IMR-90 (cell line): ENCODE results near the gene AFG1L. TPM values are rescaled to one million over a fixed set of nuclear protein-coding genes. Genes with fewer than 3 reads are reported as not detected.

Experiments used
- ATAC-seq: fragments of 200-7000 bp; cut with Tn5 transposase; 2 replicates; pipeline ENCODE4 v1.9.1; 2020; ENCODE audit warnings: low read depth, mild to moderate bottlenecking, moderate library complexity
- BruUV-seq: library from RNA; stranded (reverse); fragments of 400-500 nt; replicated peaks from 2 replicates; lab custom pipeline; 2021; lab: Mats Ljungman, UMichigan
- CTCF ChIA-PET: fragments of 300-600 bp; formaldehyde crosslinking; extraction: SDS; loops from one replicate; lab custom pipeline; 2021; ENCODE audit warnings: antibody characterized with exemption; lab: Yijun Ruan, JAX
- POLR2A ChIA-PET: fragments of 300-600 bp; sonication (Branson Sonifier 250); formaldehyde crosslinking; loops from one replicate; lab custom pipeline; 2022; ENCODE audit warnings: antibody characterized with exemption; ENCODE audit not compliant: unreplicated experiment; lab: Charles Lee
- DNase-seq: peaks from one replicate; pipeline ENCODE4 v3.0.0; 2013
- H2AFZ ChIP-seq: replicated peaks from 2 replicates; pipeline ENCODE3; 2013; ENCODE audit warnings: low read length, mild to moderate bottlenecking; ENCODE audit not compliant: poor library complexity
- H2AK5ac ChIP-seq: 2 replicates; pipeline ENCODE4 v1.6.1; 2013; ENCODE audit warnings: low read depth, low read length, inconsistent platforms
- H2AK9ac ChIP-seq: replicated peaks from 2 replicates; pipeline ENCODE3; 2013; ENCODE audit warnings: mild to moderate bottlenecking, low read depth, low read length, moderate library complexity; ENCODE audit not compliant: poor library complexity
- H2BK120ac ChIP-seq: 2 replicates; pipeline ENCODE4 v1.6.1; 2013; ENCODE audit warnings: low read depth, low read length, inconsistent platforms
- H2BK15ac ChIP-seq: 3 replicates; pipeline ENCODE4 v1.6.1; 2013; ENCODE audit warnings: low read depth, low read length, inconsistent platforms
- H2BK20ac ChIP-seq: 2 replicates; pipeline ENCODE4 v1.6.1; 2013; ENCODE audit warnings: low read depth, mild to moderate bottlenecking, inconsistent platforms, low read length, moderate library complexity
- H2BK5ac ChIP-seq: 2 replicates; pipeline ENCODE4 v1.6.1; 2013; ENCODE audit warnings: mild to moderate bottlenecking, low read depth, low read length, inconsistent platforms; ENCODE audit not compliant: poor library complexity, severe bottlenecking
- H3K14ac ChIP-seq: replicated peaks from 2 replicates; pipeline ENCODE4 v1.6.1; 2013; ENCODE audit warnings: low read depth, low read length, inconsistent platforms
- H3K18ac ChIP-seq: 2 replicates; pipeline ENCODE4 v1.6.1; 2013; ENCODE audit warnings: low read depth, low read length, control low read depth
- H3K23ac ChIP-seq: 2 replicates; pipeline ENCODE4 v1.6.1; 2013; ENCODE audit warnings: low read depth, low read length, inconsistent platforms
- H3K27ac ChIP-seq: 2 replicates; pipeline ENCODE4 v1.5.1; 2013; ENCODE audit warnings: mild to moderate bottlenecking, control low read depth, low read length; ENCODE audit not compliant: insufficient read depth
- H3K27me3 ChIP-seq: 2 replicates; pipeline ENCODE4 v1.6.1; 2013; ENCODE audit warnings: low read length; ENCODE audit not compliant: control insufficient read depth, insufficient read depth
- H3K36me3 ChIP-seq: 2 replicates; pipeline ENCODE4 v1.6.1; 2013; ENCODE audit warnings: low read length, mixed read lengths; ENCODE audit not compliant: control insufficient read depth, insufficient read depth
- H3K4ac ChIP-seq: 2 replicates; pipeline ENCODE4 v1.6.1; 2013; ENCODE audit warnings: low read depth, low read length, inconsistent platforms
- H3K4me1 ChIP-seq: 2 replicates; pipeline ENCODE4 v1.6.1; 2013; ENCODE audit warnings: low read length, mixed read lengths; ENCODE audit not compliant: control insufficient read depth, insufficient read depth
- H3K4me2 ChIP-seq: 2 replicates; pipeline ENCODE4 v1.6.1; 2013; ENCODE audit warnings: low read depth, mild to moderate bottlenecking, control low read depth, low read length, moderate library complexity
- H3K4me3 ChIP-seq: 2 replicates; pipeline ENCODE4 v1.5.1; 2013; ENCODE audit warnings: low read depth, mild to moderate bottlenecking, control low read depth, low read length, moderate library complexity; ENCODE audit not compliant: insufficient read depth
- H3K56ac ChIP-seq: 2 replicates; pipeline ENCODE4 v1.6.1; 2013; ENCODE audit warnings: low read length, inconsistent platforms; ENCODE audit not compliant: insufficient read depth; ENCODE audit errors: extremely low read depth
- H3K79me1 ChIP-seq, 2 experiments: 2 replicates each; pipeline ENCODE4 v1.6.1; 2013; ENCODE audit warnings: low read length in 2 of 2, inconsistent platforms in 1 of 2, low read depth in 1 of 2
- H3K9ac ChIP-seq: 2 replicates; pipeline ENCODE4 v1.6.1; 2013; ENCODE audit warnings: low read depth, low read length, control low read depth
- H3K9me1 ChIP-seq: 2 replicates; pipeline ENCODE4 v1.6.1; 2013; ENCODE audit warnings: low read length, inconsistent platforms; ENCODE audit not compliant: insufficient read depth
- H3K9me3 ChIP-seq: 2 replicates; pipeline ENCODE4 v1.6.1; 2013; ENCODE audit warnings: low read length; ENCODE audit not compliant: control insufficient read depth, insufficient read depth
- H4K20me1 ChIP-seq: 2 replicates; pipeline ENCODE4 v1.6.1; 2013; ENCODE audit warnings: low read length, inconsistent platforms; ENCODE audit not compliant: insufficient read depth
- H4K5ac ChIP-seq: 2 replicates; pipeline ENCODE4 v1.6.1; 2013; ENCODE audit warnings: mild to moderate bottlenecking, low read depth, low read length, control low read depth
- H4K8ac ChIP-seq, 2 experiments: 2 replicates each; pipeline ENCODE4 v1.6.1; 2013; ENCODE audit warnings: low read depth in 2 of 2, low read length in 2 of 2, control low read depth in 1 of 2, inconsistent platforms in 1 of 2
- H4K91ac ChIP-seq: 2 replicates; pipeline ENCODE4 v1.6.1; 2013; ENCODE audit warnings: low read depth, low read length, inconsistent platforms; ENCODE audit not compliant: insufficient read depth
- BHLHE40 ChIP-seq: fragments of 150-350 bp; IDR thresholded peaks from 2 replicates; pipeline ENCODE4 v1.6.1; 2016; ENCODE audit warnings: mild to moderate bottlenecking, low read depth, low read length
- CEBPB ChIP-seq: IDR thresholded peaks from 2 replicates; pipeline ENCODE4 v1.6.1; 2012; ENCODE audit warnings: low read depth, low read length, improper control_type of control experiment
- CHD1 ChIP-seq: IDR thresholded peaks from 2 replicates; pipeline ENCODE4 v1.6.1; 2012; ENCODE audit warnings: low read depth, low read length, improper control_type of control experiment
- ELK1 ChIP-seq: fragments of 150-350 bp; IDR thresholded peaks from 2 replicates; pipeline ENCODE4 v1.6.1; 2016; ENCODE audit warnings: low read depth, mild to moderate bottlenecking, low read length, moderate library complexity, borderline replicate concordance
- FOS ChIP-seq: fragments of 150-350 bp; IDR thresholded peaks from 2 replicates; pipeline ENCODE4 v1.6.1; 2016; ENCODE audit warnings: low read depth, low read length
- MAFK ChIP-seq: IDR thresholded peaks from 2 replicates; pipeline ENCODE4 v1.6.1; 2012; ENCODE audit warnings: low read depth, low read length, improper control_type of control experiment
- MAZ ChIP-seq: IDR thresholded peaks from 2 replicates; pipeline ENCODE4 v1.6.1; 2012; ENCODE audit warnings: low read depth, mild to moderate bottlenecking, low read length, improper control_type of control experiment, moderate library complexity, borderline replicate concordance
- MXI1 ChIP-seq: IDR thresholded peaks from 2 replicates; pipeline ENCODE4 v1.6.1; 2012; ENCODE audit warnings: low read depth, mild to moderate bottlenecking, low read length, moderate library complexity, borderline replicate concordance
- NFE2L2 ChIP-seq: fragments of 150-350 bp; IDR thresholded peaks from 2 replicates; pipeline ENCODE4 v1.6.1; 2016; ENCODE audit warnings: low read depth, mild to moderate bottlenecking, low read length
- POLR2A ChIP-seq: IDR thresholded peaks from 2 replicates; pipeline ENCODE4 v1.6.1; 2012; ENCODE audit warnings: mild to moderate bottlenecking, low read depth, low read length
- RAD21 ChIP-seq: IDR thresholded peaks from 2 replicates; pipeline ENCODE4 v1.6.1; 2012; ENCODE audit warnings: low read length, improper control_type of control experiment
- RCOR1 ChIP-seq: IDR thresholded peaks from 2 replicates; pipeline ENCODE4 v1.6.1; 2012; ENCODE audit warnings: mild to moderate bottlenecking, low read length, improper control_type of control experiment; ENCODE audit not compliant: insufficient replicate concordance
- RFX5 ChIP-seq: IDR thresholded peaks from 2 replicates; pipeline ENCODE4 v1.8.0; 2012; ENCODE audit warnings: low read depth, mild to moderate bottlenecking, low read length, moderate library complexity
- SMC3 ChIP-seq: fragments of 150-350 bp; IDR thresholded peaks from 2 replicates; pipeline ENCODE4 v1.6.1; 2016; ENCODE audit warnings: low read depth, mild to moderate bottlenecking, antibody characterized with exemption, low read length, moderate library complexity
- USF2 ChIP-seq: fragments of 150-350 bp; IDR thresholded peaks from 2 replicates; pipeline ENCODE4 v1.6.1; 2017; ENCODE audit warnings: mild to moderate bottlenecking, antibody characterized with exemption, low read length, low read depth
- WGBS, 2 experiments: methylation state at CpG; one replicate each; pipeline versions ENCODE4 v1.1.5 to v1.1.7; 2013; ENCODE audit warnings: missing lambda C conversion rate in 2 of 2; ENCODE audit not compliant: insufficient read length in 1 of 2; ENCODE audit errors: extremely low coverage in 2 of 2; 5-methylcytosine and 5-hydroxymethylcytosine counted together
- dilution Hi-C: fragments of 300-500 bp; cut with HindIII; formaldehyde crosslinking; loops from one replicate; pipeline ENCODE4 v1.14.3; 2018; ENCODE audit warnings: low sequenced_read_pairs; ENCODE audit not compliant: unreplicated experiment
- in situ Hi-C: fragments of 300-500 bp; cut with MboI; formaldehyde crosslinking; loops from 3 replicates; pipeline ENCODE4 v1.14.3; 2019; ENCODE audit warnings: low sequenced_read_pairs, inconsistent platforms, mixed read lengths
- intact Hi-C: fragments of 100-400 bp; cut with micrococcal nuclease; formaldehyde crosslinking; loops from 2 replicates; pipeline ENCODE4 v1.10.0; 2022
- polyA plus RNA-seq, 3 experiments: library from polyadenylated mRNA; depleted of rRNA; stranded (reverse); fragments of >200 nt; gene quantifications; 2 replicates each; pipeline ENCODE4 v1.2.3, GENCODE V29; 2012; ENCODE audit warnings: low replicate concordance in 1 of 3
- total RNA-seq: library from RNA; depleted of rRNA; stranded (reverse); fragments of >200 nt; gene quantifications from 2 replicates; pipeline ENCODE4 v1.2.3, GENCODE V29; 2012
- TF ChIP-seq, protein P1 (sequence below): conservative IDR thresholded peaks from 2 replicates; pipeline ENCODE4 v1.5.1; 2012; ENCODE audit warnings: mild to moderate bottlenecking, low read depth, low read length, improper control_type of control experiment

Gene AFG1L
- total and polyA plus RNA-seq, 2 of the 4 experiments (the other 2 are of a cell fraction) = 1.0 to 2.0 TPM

DNA sequence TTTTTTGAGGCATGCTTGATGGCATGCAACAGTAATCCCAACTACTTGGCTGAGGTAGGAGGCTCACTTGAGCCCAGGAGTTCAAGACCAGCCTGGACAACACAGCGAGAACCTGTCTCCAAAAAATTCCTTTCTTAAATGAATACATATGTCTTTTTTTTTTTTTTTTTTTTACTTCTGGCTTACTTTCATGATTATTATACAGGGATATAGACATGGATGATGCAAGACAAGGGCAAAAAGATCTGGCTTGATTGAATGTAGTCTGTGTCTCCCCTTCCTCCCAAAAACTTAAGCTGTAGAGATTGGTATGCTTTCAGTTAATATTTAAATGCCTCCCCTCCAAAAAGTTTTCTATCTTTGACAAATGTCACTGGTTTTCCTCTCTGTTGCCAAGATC lies 41.6 kb upstream of the AFG1L start:
- Histone ChIP-seq H2AK5ac (no peak overlapping the region), H3K4me3 (no peak overlapping the region), H2AFZ (no peak overlapping the region), H2AK9ac (no peak overlapping the region), H3K4me1 (no peaks in the 10 kb centered on the region), H4K8ac (no peak overlapping the region), H3K79me1 (peaks cover 24 to 63% of the 10 kb centered on the region in 2 experiments), H3K9ac (no peak overlapping the region), H3K27ac (no peak overlapping the region), H3K9me3 (no peaks in the 10 kb centered on the region), H3K18ac (no peak overlapping the region), H2BK5ac (no peak overlapping the region), H4K20me1 (peaks cover 56% of the 10 kb centered on the region), H3K36me3 (peaks cover 1% of the 10 kb centered on the region), H2BK15ac (no peak overlapping the region), H4K5ac (no peak overlapping the region), H3K4ac (no peak overlapping the region), H2BK20ac (no peak overlapping the region), H3K27me3 (no peaks in the 10 kb centered on the region), H2BK120ac (no peak overlapping the region), H3K9me1 (no peaks in the 10 kb centered on the region; the same call in 1 of the 2 replicates), H3K56ac (no peak overlapping the region), H3K4me2 (no peak overlapping the region), H4K91ac (no peak overlapping the region), H3K23ac (no peak overlapping the region), H3K14ac (no peak overlapping the region)
- DNase-seq = no peak
- in situ Hi-C loops = no loop called here
- intact Hi-C loops = no loop called here
- ChIA-PET POLR2A (no interaction called here), CTCF (interaction anchor here (0.7 kb wide), 1 partner anchor 244 kb away, joined by 7 read pairs; no protein-coding TSS in a partner anchor)
- no CpG with 5 or more reads among the region's 1 CpG for WGBS, 2 experiments
- BruUV-seq = no TSS peak
- dilution Hi-C loops = no loop called here
- TF ChIP-seq MXI1 = no peak
- TF ChIP-seq RFX5 = no peak
- TF ChIP-seq FOS = no peak
- TF ChIP-seq CHD1 = no peak
- no peak for TF ChIP-seq BHLHE40
- TF ChIP-seq POLR2A = no peak
- TF ChIP-seq RAD21 = no peak
- no peak for TF ChIP-seq USF2
- TF ChIP-seq MAFK = no peak
- TF ChIP-seq MAZ = no peak
- no peak for TF ChIP-seq RCOR1
- TF ChIP-seq, protein P1, sequence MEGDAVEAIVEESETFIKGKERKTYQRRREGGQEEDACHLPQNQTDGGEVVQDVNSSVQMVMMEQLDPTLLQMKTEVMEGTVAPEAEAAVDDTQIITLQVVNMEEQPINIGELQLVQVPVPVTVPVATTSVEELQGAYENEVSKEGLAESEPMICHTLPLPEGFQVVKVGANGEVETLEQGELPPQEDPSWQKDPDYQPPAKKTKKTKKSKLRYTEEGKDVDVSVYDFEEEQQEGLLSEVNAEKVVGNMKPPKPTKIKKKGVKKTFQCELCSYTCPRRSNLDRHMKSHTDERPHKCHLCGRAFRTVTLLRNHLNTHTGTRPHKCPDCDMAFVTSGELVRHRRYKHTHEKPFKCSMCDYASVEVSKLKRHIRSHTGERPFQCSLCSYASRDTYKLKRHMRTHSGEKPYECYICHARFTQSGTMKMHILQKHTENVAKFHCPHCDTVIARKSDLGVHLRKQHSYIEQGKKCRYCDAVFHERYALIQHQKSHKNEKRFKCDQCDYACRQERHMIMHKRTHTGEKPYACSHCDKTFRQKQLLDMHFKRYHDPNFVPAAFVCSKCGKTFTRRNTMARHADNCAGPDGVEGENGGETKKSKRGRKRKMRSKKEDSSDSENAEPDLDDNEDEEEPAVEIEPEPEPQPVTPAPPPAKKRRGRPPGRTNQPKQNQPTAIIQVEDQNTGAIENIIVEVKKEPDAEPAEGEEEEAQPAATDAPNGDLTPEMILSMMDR = no peak
- TF ChIP-seq ELK1 = no peak
- no peak for TF ChIP-seq NFE2L2
- no peak for TF ChIP-seq SMC3
- no peak for TF ChIP-seq CEBPB
- no peak for ATAC-seq
